HG02943 (cell line): ENCODE data around the gene YBX1.

Experiments
- ATAC-seq: cut with Tn5 transposase; IDR thresholded peaks from one replicate; pipeline ENCODE4 v1.9.1; 2021; ENCODE audit warnings: mild to moderate bottlenecking, low read depth, moderate library complexity; ENCODE audit not compliant: unreplicated experiment

The YBX1 gene

DNA sequence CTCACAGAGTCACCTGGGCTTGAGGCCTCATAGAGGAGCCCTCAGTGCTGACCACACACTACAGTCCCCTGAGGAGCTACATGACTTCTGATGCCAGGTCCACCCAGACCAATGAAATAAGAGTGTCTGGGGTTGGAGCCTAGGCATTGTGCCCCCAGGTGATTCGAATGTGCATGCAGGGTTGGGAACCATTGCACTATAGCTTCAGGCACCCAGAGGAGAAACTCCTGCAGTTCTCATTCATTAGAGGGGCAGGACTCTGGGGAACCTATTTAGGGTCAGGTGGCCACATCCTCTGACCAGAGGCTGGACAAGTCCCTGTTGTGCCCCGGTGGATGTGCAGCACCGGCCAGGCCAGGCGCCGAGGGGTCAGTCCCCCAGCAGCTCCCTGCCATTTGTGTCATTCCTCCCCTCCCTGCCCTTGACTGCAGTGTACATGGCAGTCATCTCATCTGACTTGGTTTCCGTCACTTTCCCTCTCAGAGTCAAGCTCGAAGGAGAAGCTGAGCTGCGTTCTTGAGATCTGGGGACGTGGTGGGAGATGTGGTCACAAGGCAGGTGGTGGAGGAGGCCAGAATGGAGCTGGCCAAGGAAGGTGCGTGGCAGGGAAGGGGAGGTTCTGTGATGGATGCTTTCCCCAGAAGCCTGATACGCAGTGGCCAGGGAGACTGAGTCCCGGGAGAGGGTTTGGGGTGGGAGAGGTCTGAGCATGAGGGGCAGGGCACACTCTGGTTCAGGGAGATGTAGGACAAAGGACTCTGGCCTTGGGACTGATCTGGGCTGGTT lies 51.4 kb downstream of the YBX1 start:
- no peak for ATAC-seq

DNA sequence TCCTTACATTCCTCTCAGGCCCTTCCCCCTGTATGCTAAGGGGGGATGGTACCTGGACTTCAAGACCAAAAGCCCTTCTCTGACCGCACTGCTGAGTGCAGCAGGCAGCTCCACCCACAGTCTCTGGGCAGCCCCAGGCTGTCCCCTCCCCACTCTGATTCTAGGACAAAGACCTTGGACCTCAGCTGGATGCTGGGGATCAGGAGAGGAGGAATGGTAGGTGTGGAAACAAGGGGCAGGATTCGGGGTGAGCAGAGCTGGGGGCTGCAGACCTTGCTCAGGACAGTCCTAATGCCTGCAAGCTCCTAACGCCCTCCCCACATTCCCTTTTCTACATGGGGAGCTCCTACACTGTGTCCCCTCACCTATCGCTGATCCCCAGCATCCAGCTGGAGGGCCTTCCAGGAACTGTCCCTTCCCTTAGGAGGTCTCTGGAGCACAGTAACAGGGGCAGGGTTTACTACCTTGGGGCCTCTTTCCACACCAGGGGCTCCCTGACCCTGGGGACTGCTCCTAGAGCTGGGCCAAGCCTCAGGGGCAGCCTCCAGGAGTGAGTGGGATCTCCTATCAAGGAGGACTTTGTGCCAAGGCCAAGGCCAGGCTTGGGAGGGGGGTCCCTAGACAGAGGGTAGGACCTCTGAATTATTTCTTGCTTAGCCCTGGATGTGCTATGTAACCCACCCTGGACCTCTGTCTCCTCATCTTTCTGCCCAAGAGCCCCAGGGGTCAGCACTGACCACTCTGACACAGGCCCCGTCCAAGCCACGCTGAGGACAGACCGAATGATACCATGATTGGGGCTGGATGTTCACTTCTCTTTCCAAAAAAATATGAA lies 52.2 kb downstream of the YBX1 start:
- ATAC-seq, result no peak

DNA sequence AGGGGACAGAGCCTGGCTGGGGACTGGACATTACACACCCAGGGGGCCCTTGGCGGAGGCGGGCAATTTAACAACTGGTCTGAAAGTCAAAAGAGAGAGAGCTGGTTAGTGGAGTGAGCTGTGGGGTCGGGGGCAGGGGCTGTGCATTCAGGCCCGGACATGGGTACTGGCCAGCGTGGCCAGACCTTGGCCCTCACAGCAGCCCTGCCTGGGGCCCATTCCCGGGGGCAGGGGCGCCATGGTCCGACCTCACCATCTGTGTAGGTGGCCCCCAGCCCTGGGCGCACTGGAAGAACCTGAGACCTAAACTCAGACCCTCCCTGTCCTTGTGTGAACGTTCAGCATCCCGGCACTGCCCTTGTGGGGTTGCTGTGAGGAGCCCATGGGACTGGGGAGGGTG lies 52.8 kb downstream of the YBX1 start:
- no peak for ATAC-seq

DNA sequence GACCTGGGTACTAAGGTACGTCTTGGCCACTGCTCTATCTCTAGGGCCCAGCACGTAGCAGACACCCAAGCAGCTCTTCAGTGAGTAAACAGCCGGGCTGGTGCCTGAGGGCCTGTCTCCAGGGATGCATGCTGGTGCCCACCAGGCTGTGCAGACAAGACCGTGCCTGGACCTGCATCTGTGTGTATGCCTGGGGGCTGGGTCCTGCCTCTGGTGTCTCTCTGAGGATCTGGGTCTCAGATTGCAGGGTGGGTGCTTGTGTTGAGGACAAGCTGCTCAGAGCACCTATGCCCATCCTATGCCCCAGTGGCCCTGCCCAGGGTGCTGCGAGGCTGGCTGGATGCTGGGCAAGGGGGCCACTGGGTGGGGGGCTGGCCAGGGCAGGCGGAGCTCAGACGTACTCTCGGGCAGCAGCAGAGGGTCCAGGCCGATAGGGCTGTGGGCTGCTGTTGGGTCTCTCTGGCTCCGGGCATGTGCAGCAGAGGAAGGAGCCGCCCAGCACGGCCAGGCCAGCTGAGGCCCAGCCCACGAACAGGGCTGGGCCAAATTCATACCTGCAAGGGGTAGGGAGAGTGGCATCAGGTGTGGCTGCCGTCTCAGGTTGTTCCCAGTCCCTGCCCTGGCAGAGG lies 53.4 kb downstream of the YBX1 start:
- ATAC-seq, result no peak

DNA sequence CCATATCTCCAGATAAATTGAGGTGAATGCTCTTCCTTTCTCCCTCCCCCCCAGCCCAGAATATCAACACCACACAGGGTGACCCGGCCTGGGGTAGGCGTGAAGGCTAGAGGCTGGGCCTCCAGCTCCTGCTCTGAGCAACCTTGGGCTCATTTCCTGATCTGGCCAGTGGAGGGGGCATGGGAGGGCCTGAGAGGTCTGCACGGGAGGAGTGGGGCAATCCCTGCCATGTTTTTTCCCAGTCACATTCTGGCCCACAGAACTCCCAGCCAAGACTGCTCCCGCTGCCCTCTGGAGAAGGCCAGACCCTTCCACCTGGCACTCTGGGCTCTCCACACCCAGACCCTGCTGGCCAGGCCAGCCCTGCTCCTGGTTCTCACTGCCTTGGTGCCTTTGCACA lies 53.9 kb downstream of the YBX1 start:
- ATAC-seq, result no peak

DNA sequence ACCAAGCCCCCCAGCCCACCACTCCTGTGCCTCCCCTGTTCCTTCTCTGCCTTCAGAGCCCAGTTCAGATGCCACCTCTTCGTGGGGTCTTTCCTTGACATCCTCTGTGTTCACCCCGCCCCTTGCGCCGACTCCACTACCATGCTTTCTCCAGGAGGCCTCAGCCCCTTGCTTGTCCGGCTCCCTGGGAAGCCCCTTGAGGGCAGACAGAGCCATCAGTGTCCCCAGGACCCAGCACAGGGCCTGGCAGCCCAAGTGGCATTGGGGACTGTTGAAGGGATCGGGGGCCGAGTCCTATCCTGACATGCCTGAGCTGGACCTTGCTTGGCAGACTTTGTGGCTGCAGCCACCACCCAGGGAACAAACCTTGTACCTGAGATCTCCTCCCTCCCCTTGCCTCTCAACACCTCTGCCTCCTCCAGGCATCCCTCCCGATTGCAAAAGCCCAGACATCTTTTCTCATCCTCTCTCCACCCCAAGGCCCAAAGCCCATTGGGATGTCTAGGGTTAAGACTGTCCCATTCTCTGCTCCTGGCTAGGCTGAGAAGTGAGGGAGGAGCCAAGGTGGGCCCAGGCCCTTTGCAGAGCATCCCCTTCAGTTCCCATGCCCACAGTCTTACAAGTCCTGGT lies 54.5 kb downstream of the YBX1 start:
- ATAC-seq, result no peak

DNA sequence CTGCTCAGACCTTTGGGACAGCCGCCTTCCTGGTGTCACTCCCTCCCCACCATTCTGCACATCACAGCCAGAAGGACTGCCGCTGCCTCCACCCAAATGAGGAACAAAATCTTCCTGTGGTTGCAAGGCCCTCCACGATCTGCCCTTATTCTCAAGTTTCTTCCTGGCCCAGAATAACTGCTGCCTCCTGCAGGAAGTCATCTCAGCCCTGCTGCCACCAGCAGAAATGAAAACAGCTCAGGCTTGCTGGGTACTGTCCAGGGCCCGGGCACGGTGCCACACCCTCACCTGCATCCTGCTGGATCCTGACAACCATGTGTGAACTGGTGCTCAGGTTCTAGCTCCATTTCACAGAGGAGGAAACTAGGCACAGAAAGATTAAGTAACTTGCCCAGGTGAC lies 55.0 kb downstream of the YBX1 start:
- ATAC-seq, result no peak

DNA sequence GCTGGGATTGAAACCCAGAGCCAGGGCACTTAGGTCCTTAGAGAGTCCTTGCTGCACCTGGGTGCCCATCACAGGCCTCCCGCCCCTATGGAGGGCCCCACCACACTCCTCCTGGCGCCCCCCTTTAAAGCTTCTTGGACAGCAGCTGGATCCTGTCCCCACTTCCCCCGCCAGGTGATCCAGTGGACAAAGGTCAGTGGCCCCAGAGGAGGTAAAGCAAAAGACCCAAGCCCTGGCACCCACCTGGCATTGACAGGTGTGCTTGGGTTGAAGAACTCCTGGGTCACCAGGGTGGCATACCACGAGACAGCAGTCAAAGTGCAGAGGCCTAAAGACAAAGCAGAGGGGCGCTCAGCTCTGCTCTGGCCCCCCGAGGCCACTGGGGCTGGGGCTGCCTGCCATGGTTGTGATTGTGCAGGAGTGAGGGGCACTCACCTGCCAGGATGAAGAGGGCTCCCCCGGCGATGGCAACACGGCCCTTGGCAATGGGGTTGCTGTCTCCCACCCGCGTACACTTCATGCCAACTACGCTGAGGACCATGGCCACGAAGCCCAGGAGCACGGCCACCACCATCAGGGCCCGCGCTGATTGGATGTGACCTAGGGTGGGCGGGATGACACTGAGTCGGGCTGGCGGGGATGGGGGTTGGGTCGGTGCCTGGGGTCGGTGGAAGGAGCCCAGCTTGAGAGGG lies 55.9 kb downstream of the YBX1 start:
- no peak for ATAC-seq

DNA sequence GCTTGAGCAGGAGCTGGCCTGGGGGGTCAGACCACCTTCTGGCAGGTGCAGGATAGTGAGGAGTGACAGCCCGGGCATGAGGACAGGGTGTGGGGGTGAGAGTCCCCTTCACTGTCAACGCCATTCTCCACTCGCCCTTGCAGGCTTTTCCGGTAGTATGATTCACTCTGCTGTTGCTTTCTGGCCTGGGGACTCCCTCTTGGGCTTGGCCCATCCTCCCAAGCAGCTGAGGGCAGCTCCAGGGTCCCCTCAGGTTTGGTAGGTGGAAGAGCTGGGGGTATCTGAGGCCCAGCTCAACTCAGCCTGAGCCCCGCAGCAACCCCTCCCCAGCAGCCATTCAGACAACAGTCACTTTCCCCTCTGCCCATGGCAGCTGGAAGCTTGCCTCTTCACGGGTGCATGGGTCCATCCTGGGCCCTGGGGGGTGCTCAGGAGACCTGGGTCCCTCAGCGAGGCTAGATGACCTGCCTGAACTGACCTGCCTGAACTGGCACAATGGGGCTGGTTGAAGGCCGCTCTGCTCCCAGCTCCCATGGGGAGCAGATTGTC lies 56.5 kb downstream of the YBX1 start:
- ATAC-seq, result no peak

DNA sequence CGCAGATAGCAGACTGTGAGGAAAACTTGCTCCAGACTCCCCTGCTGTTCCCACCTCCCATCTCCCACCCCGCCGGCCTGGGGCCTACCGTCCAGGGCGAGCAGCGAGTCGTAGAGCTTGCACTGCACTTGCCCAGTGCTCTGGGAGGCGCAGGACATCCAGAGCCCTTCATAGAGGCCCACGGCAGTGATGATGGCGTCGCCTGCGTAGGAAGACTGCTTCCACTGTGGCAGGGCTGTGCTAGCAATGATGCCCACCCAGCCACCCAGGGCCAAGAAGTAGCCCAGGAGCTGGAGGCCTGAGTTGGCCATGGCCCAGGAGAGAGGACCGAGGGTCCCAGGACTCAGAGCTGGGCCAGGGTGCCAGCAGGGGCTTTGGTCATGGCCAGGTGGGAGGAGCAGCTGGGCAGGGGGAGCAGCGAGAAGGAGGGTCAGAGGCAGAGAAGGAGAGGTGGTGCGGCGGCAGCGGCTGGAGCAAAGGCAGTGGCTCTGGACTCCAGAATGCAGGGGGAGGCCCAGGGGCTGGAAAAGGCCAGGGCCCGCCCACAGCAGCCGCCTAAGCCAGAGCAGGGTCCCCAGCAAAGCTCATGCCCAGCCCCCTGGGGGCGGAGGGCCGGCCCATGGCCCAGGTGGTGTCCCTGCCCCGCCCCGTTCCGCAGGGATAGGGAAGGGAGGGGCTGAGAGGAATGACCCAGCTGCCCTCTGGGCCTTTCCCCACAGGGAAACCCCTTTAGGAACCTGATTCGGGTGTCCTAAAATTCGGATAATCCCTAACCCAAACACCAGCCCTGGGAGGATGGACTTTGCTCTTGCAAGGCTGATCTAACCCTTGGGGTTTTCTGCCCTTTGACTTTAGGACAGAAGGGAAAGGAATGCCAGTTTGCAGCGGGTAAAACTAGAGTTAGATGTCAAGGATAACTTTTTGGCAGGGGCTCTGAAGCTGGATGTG lies 57.8 kb downstream of the YBX1 start, which contains the start of gene CLDN19:
CLDN19 (minus strand) TSS at position 484 of the 948 bp plus-strand sequence; CDS start at position 311, 173 bp downstream.
- ATAC-seq, result no peak

DNA sequence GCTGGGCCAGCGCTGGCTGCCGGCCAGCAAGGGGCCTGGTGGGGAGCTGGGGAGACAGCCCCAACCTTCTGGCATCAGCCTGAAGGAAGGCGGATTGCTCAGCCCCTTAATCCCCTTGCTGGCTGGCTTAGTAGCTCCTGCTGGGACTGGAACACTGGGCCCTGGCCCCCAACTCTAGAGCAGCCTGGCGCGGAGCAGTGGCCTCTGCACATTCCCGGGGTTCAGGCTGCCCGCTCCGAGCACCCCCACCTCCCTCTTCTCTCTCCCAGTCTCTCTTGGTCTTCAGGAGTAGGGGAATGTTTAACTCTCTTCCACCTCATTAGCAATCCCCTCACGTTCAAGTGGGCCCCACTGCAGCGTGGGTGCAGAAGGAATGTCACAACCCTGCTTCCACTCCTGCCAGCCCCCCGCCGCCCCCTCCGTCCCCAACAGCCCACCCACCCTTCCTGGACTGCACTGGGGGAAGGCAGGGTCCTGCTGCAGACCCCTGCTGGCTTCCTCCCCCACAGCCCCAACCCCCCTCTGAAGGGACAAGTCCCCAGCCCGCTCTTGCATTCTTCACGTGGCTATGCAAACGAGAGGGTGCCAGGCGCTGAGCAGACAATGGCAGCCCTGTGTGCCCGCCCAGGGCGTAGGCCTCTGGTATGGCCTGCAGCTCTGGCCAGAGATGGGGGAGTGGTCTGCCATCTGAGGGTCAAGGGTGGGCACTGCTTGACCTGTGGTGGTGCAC lies 58.8 kb downstream of the YBX1 start:
- no peak for ATAC-seq

DNA sequence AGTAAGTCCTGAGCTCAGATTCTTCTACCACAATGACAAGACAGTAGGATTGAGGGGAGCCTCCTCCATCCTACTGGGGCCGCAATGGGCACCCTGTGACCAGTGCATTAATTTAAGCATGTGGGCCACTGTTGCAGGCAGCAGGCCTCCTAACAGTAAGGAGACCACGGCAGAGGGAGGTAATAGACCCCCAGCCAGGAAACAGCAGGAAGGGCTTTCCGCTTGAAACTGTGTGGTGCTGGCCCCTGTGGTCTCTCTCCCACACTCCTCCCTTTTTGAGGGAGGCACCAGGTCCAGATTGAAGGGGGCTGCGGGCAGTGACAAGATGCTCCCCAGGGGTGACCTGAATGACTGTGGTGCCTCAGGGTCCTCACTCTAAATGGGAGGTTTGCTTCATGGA lies 59.5 kb downstream of the YBX1 start:
- ATAC-seq, result no peak

DNA sequence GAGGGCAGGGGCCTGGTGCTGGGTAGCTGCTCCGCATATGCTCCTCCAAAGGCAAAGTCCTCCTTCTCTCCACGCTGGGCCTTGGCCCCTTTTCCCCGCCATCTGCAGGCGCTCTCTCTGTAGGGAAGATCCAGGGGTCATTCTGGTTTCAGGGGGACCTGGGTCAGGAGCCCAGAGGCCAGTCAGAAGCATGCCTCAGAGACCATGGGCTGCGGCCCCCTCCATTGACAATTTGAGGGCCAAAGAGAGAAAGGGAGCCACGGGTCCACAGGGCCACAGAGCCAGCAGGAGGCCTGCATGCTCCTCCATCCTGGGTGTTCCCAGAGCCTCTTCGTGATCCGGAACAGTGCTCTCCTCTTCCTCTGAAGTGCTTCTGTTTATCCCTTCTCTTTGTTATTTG lies 59.9 kb downstream of the YBX1 start:
- no peak for ATAC-seq

DNA sequence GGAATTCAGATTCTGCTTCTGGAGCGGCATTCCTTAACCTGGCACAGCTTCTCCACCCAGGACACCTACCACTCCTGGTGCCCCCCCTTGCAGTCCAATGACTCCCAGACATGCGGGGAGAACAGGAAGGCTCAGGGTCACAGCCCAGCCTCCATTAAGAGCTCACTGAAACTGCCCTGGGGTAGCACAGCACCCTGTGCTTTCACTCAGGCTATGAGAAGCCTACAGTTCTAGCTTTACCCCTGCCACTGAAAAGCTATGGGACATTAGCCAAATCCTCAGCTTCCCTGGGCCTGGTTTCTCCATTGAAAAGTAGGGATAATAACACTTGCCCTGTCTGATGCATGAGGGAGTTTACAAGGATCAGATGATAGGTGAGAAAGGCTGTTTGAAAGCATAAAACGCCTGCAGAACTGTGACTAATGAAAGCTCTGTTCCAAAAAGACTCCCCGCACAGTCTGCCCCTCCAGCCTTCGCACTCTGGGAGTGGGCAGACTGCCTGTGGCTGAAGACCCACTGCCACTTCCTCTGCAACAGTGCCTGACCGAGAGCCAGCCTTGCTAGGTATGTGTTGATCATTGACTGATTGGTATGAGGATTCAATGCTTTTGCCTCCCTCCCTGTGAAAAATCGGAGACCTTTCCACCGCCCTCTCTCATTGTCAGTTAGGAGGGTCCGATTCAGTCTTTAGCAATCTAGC lies 60.5 kb downstream of the YBX1 start:
- ATAC-seq, result no peak

DNA sequence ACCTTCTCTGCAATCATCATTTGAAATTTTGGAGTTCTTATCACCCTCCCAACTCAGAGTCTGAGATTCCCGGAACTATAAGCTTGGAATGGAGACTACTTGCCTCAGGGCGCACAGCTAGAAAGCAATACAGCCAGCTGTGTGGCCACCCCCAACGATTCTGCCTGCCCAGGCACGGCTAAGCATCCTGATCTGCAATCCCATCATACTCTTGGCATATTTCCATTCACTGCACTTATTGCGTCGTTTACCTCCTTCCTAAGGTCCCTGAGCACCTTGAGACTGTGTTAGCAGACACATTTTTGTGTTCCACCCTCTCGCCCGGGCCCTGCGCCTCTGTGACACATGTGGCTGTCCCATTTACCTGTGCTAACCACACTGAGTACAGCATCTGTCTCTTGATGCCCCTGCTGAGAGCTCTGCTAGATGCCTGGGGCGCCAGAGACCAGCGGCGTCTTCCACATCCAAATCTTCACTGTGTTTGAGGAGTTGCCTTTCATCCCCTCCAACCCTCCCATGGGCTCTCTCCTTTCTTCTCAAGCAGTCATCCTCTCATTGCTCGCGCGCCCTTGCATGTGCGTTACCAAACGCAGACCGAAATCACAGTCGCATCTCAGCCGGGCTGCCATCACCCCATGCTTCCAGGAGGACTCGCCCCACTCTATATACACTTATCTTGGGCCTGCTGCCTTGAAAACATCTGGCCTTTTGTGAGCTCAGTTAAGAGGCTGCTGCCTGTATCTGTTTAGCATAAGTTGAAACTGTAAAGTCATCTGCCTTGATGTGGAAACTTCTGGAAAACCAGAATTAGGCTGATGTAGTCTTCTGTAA lies 61.3 kb downstream of the YBX1 start:
- no peak for ATAC-seq

DNA sequence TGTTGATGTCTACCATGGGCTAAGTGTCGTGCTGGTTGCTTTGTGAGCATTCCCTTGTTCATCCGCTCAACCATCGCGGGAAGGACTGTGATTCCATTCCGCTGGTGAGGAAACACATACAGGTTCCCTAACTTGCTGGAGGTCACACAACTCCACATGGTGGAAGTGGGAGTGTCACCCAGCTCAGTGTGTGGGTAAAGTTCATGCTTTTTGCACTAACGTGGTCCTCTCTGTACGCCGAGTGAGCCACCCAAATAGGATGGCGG lies 61.9 kb downstream of the YBX1 start:
- ATAC-seq, result no peak

DNA sequence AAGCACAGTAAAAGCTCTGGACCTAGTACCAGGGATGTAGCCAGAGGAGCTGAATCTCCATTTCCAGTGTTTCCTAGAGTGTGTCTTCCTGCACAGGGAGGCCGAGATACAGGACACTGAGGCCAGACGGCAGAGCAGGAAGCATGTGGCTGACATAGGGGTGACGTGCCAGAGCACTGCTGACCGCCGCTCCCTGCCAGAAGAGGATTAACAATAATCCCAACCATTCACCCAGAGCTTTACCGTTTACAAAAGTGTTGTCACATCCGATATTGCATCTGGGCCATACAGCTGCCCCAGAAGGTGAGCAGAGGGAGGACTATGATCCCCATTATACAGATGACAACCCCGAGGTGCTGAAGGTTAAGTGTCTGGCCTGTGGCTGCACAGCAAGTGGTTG lies 63.6 kb downstream of the YBX1 start:
- no peak for ATAC-seq
